ENCODE data around the gene NBEAL1.

The NBEAL1 gene

DNA sequence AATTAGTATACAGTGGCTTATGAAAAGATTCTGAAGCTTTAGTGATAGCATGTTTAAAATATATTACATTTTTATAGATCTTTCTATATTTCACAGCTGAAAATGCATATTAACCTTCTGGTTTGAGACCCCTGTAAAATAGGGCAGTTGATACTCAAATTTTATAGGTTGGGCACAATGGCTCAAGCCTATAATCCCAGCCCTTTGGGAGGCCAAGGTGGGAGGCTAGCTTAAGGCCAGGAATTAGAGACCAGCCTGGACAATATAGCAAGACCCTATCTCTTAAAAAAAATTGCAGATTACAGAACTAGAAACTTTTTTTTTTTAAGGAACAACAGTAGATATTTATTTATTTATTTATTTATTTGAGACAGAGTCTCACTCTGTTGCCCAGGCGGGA is 31.2 kb downstream of the NBEAL1 start:
- no peak for TF ChIP-seq CTCF (IDR thresholded peaks at IDR 0.05)

- TF ChIP-seq CTCF (IDR thresholded peaks at IDR 0.05), result no peak
Measured at GRCh38 chr2:203052539-203052938, 37.9 kb downstream of the NBEAL1 start.

- no peak for TF ChIP-seq CTCF (IDR thresholded peaks at IDR 0.05)
Measured at GRCh38 chr2:203059567-203060240, 45.0 kb downstream of the NBEAL1 start.

GRCh38 chr2:203061346-203061745 is 46.7 kb downstream of the NBEAL1 start:
- TF ChIP-seq CTCF (IDR thresholded peaks at IDR 0.05), result no peak

DNA sequence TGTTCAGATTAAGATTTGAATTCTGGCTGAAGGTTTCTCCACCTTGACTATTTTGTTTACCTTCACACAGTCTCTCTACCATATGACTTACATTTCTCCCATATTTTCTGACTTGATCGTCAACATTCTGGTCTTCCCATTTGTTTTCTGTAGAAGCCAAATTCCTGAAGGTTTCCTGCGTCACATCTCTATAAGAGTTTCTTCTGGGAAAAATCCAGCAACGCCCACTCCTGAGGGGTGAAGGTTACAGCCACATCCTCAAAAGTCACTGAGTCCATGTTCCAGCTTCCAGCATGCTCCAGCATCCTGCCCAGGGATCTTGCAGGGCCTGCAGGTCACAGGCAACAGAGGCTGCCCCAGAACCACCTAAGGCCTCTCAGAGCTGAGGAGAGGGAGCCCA is 47.5 kb downstream of the NBEAL1 start:
- TF ChIP-seq CTCF (IDR thresholded peaks at IDR 0.05), result no peak

- no peak for TF ChIP-seq CTCF (IDR thresholded peaks at IDR 0.05)
Measured at GRCh38 chr2:203070701-203071100, 56.0 kb downstream of the NBEAL1 start.

DNA sequence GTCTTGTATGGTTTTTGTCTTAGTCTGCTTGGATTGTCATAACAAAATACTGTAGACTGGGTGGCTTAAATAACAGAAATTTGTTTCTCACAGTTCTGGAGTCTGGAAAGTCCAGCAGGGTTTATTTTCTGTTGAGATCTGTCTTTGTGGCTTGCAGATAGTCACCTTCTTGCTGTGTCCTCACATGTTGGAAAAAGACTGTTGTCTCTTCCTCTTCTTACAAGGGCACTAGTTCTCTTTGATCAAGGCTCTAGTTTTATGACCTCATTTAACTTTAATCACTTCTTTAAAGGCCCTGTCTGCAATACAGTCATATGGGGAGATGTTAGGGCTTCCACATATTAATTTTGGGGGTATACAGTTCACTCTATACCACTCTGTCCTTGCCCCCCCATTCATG is 56.5 kb downstream of the NBEAL1 start:
- TF ChIP-seq CTCF (IDR thresholded peaks at IDR 0.05), result no peak

DNA sequence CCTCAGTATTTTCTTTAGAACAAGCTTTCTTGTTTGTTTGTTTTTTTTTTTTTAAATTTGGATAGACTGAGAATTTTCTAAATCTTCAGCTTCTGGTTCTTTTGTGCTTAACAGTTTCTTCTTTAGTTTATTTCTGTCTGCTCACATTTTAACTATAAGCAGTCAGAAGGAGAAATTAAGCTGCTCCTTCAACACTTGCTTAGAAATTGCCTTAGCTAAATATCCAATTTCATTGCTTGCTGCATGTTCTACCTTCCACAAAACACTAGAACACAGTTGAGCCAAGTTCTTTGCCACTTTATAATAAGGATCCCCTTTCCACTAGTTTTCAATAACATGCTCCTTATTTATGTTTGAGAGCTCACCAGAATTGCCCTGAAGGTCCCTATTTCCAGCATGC is 57.7 kb downstream of the NBEAL1 start:
- TF ChIP-seq CTCF (IDR thresholded peaks at IDR 0.05), result no peak

Data from LNCAP (cell line).